Measurements from ENCODE around the gene CCNH. TPM values are rescaled to one million over a fixed set of nuclear protein-coding genes. Genes with fewer than 3 reads are reported as not detected.

Gene CCNH
- total and polyA plus RNA-seq, 9 of the 15 experiments (the other 6 are each of a cell fraction or from before 2014, with no cell fraction given), result 100 to 213 (median 150) TPM

DNA sequence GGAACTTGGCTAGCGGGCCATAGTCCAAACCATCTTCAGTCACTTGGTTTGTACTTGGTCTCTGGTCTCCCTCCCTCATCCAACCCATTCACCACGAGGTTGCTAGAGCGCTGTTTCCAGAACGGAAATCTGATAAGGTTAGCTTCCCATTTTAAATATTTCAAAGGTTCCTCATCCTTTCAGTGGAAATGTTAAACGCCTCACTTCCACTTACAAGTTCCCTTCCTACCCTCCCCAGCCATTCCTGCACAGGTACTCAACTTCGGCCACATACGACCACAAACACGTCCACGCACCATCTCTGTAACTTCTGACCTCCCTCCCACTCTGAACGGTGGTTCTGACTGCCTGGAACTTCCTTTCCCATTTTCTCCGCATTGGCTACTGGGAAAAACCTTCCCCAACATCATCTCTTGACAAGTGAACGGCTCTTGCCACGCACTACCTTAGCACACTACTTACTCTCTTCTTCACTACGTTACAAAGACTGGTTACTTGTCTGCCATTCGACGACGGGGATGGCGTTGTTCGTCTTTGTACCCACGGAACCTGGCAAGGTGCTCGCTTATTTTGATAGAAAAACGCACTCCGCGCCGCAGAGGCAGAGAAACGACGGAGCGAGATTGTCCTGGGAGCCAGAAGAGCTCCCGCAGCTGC lies 629 bp downstream of the CCNH start (continued):
- TF ChIP-seq, protein P1, sequence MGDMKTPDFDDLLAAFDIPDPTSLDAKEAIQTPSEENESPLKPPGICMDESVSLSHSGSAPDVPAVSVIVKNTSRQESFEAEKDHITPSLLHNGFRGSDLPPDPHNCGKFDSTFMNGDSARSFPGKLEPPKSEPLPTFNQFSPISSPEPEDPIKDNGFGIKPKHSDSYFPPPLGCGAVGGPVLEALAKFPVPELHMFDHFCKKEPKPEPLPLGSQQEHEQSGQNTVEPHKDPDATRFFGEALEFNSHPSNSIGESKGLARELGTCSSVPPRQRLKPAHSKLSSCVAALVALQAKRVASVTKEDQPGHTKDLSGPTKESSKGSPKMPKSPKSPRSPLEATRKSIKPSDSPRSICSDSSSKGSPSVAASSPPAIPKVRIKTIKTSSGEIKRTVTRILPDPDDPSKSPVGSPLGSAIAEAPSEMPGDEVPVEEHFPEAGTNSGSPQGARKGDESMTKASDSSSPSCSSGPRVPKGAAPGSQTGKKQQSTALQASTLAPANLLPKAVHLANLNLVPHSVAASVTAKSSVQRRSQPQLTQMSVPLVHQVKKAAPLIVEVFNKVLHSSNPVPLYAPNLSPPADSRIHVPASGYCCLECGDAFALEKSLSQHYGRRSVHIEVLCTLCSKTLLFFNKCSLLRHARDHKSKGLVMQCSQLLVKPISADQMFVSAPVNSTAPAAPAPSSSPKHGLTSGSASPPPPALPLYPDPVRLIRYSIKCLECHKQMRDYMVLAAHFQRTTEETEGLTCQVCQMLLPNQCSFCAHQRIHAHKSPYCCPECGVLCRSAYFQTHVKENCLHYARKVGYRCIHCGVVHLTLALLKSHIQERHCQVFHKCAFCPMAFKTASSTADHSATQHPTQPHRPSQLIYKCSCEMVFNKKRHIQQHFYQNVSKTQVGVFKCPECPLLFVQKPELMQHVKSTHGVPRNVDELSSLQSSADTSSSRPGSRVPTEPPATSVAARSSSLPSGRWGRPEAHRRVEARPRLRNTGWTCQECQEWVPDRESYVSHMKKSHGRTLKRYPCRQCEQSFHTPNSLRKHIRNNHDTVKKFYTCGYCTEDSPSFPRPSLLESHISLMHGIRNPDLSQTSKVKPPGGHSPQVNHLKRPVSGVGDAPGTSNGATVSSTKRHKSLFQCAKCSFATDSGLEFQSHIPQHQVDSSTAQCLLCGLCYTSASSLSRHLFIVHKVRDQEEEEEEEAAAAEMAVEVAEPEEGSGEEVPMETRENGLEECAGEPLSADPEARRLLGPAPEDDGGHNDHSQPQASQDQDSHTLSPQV (IDR thresholded peaks at IDR 0.05), result no peak
- TF ChIP-seq GTF2A2 (tag; IDR thresholded peaks at IDR 0.05), result peak; percentile 33; the same call in 1 of the 2 replicates
- TF ChIP-seq SMC3 (conservative IDR thresholded peaks at IDR 0.05; ENCODE audit: insufficient read depth, low read depth, low read length), result no peak
- TF ChIP-seq TAF7 (tag; IDR thresholded peaks at IDR 0.05), result 0 out of 2 replicates have a peak, but pooled peaks have one; percentile 20
- TF ChIP-seq, protein P2, sequence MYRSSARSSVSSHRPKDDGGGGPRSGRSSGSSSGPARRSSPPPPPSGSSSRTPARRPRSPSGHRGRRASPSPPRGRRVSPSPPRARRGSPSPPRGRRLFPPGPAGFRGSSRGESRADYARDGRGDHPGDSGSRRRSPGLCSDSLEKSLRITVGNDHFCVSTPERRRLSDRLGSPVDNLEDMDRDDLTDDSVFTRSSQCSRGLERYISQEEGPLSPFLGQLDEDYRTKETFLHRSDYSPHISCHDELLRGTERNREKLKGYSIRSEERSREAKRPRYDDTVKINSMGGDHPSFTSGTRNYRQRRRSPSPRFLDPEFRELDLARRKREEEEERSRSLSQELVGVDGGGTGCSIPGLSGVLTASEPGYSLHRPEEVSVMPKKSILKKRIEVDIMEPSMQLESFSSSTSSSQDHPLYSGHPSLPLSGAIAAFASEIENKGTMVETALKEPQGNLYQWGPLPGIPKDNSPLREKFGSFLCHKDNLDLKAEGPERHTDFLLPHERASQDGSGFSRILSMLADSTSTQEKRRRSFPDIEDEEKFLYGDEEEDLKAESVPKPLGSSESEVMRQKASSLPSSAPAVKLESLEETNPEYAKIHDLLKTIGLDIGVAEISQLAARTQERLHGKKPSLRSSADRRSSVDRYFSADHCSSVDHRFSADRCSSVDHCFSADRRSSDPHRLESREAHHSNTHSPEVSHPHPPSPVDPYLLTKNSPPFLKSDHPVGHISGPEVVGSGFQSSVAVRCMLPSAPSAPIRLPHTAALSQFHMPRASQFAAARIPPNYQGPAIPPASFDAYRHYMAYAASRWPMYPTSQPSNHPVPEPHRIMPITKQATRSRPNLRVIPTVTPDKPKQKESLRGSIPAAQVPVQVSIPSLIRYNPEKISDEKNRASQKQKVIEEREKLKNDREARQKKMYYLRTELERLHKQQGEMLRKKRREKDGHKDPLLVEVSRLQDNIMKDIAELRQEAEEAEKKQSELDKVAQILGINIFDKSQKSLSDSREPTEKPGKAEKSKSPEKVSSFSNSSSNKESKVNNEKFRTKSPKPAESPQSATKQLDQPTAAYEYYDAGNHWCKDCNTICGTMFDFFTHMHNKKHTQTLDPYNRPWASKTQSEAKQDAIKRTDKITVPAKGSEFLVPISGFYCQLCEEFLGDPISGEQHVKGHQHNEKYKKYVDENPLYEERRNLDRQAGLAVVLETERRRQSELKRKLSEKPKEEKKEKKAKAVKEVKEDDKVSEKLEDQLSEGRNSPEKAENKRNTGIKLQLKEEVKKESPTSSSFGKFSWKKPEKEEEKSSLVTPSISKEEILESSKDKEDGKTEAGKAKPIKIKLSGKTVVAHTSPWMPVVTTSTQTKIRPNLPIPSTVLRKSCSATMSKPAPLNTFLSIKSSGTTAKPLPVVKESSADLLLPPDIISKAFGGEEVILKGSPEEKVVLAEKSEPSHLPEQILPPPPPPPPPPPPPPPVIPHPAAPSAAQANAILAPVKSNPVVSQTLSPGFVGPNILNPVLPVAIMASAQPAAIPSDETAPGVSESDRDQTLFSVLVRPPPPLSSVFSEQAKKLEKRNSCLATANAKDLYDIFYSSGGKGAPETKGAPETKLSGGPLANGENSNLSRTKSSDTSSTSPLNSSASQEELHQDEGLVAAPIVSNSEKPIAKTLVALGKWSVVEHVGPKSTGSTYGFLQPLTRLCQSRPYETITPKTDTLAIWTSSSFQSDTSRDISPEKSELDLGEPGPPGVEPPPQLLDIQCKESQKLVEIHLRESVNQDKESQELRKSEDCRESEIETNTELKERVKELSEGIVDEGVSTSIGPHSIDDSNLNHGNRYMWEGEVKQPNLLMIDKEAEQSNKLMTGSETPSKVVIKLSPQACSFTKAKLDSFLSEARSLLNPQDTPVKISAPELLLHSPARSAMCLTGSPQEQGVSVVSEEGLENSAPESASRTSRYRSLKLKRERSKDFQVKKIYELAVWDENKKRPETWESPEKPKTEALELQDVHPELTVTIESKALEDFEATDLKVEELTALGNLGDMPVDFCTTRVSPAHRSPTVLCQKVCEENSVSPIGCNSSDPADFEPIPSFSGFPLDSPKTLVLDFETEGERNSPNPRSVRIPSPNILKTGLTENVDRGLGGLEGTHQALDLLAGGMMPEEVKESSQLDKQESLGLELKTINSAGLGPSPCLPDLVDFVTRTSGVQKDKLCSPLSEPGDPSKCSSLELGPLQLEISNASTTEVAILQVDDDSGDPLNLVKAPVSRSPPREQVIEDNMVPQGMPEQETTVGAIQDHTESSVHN (IDR thresholded peaks at IDR 0.05; ENCODE audit: borderline replicate concordance in 1 of 2, low read depth in 1 of 2), result no peak
- peak; percentile 85; the same call in 1 of the 2 replicates for TF ChIP-seq ELF4 (CRISPR knock-in tag; IDR thresholded peaks at IDR 0.05)
- peak; percentile 51; the same call in 1 of the 2 replicates for TF ChIP-seq LARP7 (IDR thresholded peaks at IDR 0.05)
- no peak for TF ChIP-seq FOXA1 (IDR thresholded peaks at IDR 0.05; ENCODE audit: borderline replicate concordance)
- TF ChIP-seq, protein P3, sequence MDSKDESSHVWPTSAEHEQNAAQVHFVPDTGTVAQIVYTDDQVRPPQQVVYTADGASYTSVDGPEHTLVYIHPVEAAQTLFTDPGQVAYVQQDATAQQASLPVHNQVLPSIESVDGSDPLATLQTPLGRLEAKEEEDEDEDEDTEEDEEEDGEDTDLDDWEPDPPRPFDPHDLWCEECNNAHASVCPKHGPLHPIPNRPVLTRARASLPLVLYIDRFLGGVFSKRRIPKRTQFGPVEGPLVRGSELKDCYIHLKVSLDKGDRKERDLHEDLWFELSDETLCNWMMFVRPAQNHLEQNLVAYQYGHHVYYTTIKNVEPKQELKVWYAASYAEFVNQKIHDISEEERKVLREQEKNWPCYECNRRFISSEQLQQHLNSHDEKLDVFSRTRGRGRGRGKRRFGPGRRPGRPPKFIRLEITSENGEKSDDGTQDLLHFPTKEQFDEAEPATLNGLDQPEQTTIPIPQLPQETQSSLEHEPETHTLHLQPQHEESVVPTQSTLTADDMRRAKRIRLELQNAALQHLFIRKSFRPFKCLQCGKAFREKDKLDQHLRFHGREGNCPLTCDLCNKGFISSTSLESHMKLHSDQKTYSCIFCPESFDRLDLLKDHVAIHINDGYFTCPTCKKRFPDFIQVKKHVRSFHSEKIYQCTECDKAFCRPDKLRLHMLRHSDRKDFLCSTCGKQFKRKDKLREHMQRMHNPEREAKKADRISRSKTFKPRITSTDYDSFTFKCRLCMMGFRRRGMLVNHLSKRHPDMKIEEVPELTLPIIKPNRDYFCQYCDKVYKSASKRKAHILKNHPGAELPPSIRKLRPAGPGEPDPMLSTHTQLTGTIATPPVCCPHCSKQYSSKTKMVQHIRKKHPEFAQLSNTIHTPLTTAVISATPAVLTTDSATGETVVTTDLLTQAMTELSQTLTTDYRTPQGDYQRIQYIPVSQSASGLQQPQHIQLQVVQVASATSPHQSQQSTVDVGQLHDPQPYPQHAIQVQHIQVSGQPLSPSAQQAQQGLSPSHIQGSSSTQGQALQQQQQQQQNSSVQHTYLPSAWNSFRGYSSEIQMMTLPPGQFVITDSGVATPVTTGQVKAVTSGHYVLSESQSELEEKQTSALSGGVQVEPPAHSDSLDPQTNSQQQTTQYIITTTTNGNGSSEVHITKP (IDR thresholded peaks at IDR 0.05; ENCODE audit: partially characterized antibody), result peak; percentile 79

All from K562 (cell line).